Ishikawa (cell line): ENCODE data around the gene CDT1.
A peak's percentile ranks its signal among the peaks of the same experiment; 100 is the strongest.

Source experiments
- CEBPB ChIP-seq: IDR thresholded peaks from 2 replicates; pipeline ENCODE4 v1.6.1; 2012
- CREB1 ChIP-seq: IDR thresholded peaks from 2 replicates; pipeline ENCODE4 v1.6.1; 2012; ENCODE audit warnings: low read depth
- EP300 ChIP-seq: IDR thresholded peaks from 2 replicates; pipeline ENCODE4 v1.6.1; 2012; ENCODE audit warnings: borderline replicate concordance
- FOXM1 ChIP-seq: IDR thresholded peaks from 2 replicates; pipeline ENCODE4 v1.6.1; 2012; ENCODE audit warnings: low read depth, borderline replicate concordance
- RAD21 ChIP-seq: IDR thresholded peaks from 2 replicates; pipeline ENCODE4 v1.6.1; 2012; ENCODE audit warnings: low read depth
- TAF1 ChIP-seq: IDR thresholded peaks from 2 replicates; pipeline ENCODE4 v1.6.1; 2012; ENCODE audit warnings: low read depth, mild to moderate bottlenecking
- TCF12 ChIP-seq: IDR thresholded peaks from 2 replicates; pipeline ENCODE4 v1.6.1; 2012; ENCODE audit warnings: low read depth
- TEAD4 ChIP-seq: IDR thresholded peaks from 2 replicates; pipeline ENCODE4 v1.6.1; 2012
- YY1 ChIP-seq: IDR thresholded peaks from 2 replicates; pipeline ENCODE4 v1.6.1; 2012; ENCODE audit warnings: low read depth
- ZBTB7A ChIP-seq: IDR thresholded peaks from 2 replicates; pipeline ENCODE4 v1.6.1; 2012; ENCODE audit warnings: low read depth
- TF ChIP-seq, protein P1 (sequence below): IDR thresholded peaks from 2 replicates; pipeline ENCODE4 v1.6.1; 2012

DNA sequence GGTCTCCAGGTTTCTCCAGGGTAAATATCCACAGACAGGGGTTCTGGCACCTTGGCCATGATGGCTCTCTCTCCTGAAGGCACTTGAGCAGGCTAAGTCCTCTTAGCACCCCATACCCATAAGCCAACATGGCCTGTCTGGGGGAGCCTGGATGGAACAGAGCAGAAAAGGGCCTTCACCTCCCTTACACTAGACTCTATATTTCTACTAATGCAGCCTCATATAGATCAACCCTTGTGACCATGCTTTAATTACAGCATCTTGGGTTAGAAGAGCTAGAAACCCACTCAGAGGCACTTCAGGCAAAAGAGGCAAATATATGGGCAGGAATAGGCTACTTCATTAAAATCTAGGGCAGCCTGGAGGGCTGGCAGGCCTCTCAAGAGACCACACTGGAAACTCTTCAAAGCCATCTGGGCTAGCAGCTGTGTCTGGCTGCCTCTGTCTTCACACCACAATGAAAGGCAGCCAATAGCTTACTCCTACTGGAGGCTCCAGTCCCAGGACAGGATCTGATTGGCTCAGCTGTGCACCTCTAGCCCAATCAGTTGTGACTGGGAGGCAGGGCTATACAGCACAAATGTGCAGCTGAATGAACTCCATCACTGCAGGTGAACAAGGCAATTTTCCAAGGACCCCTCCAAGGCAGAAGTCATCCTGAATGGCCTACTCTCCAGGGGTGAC lies 4.7 kb upstream of the CDT1 start:
- TF ChIP-seq ZBTB7A: no peak
- no peak for TF ChIP-seq CEBPB
- no peak for TF ChIP-seq RAD21
- TF ChIP-seq YY1: no peak
- TF ChIP-seq CREB1: no peak
- TF ChIP-seq TCF12: no peak
- TF ChIP-seq, protein P1, sequence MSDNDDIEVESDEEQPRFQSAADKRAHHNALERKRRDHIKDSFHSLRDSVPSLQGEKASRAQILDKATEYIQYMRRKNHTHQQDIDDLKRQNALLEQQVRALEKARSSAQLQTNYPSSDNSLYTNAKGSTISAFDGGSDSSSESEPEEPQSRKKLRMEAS: peak; percentile 74
- no peak for TF ChIP-seq TAF1
- no peak for TF ChIP-seq TEAD4
- TF ChIP-seq EP300: no peak
- no peak for TF ChIP-seq FOXM1
